OCI-LY7 (cell line): Measurements from ENCODE around the gene CD38.

Experiments
- CTCF ChIP-seq: fragments of 200-600 bp; sonication (generic); conservative IDR thresholded peaks from 2 replicates; pipeline ENCODE4 v1.5.1; 2014; ENCODE audit warnings: mild to moderate bottlenecking, antibody characterized with exemption, low read length, moderate library complexity, mixed read lengths
- EZH2phosphoT487 ChIP-seq: fragments of 200-600 bp; sonication (generic); IDR thresholded peaks from 2 replicates; pipeline ENCODE4 v1.6.1; 2018; ENCODE audit warnings: low read depth, borderline replicate concordance, mild to moderate bottlenecking, mixed run types, antibody characterized with exemption, low read length, moderate library complexity, mixed read lengths

GRCh38 chr4:15757054-15757453 lies 21.1 kb upstream of the CD38 start:
- TF ChIP-seq CTCF (no peak), EZH2phosphoT487 (no peak)
